Activated naive CD8-positive, alpha-beta T cell treated with anti-CD3 and anti-CD28 coated beads for 36 hours (primary cell): ENCODE results near the gene RNU5D-1. TPM values are rescaled to one million over a fixed set of nuclear protein-coding genes. Genes with fewer than 3 reads are reported as not detected.
A peak's percentile ranks its signal among the peaks of the same experiment; 100 is the strongest.
"Not testable (repeated sequence)": the region's sequence is repeated elsewhere in the genome, so short reads cannot be mapped to it uniquely, and the experiment has no call there.

Source experiments
- DNase-seq: peaks from one replicate; pipeline ENCODE4 v3.0.0; 2021
- H3K27ac Mint-ChIP-seq: one replicate; pipeline ENCODE4 v1.8.0; 2022; ENCODE audit warnings: mild to moderate bottlenecking, moderate library complexity, mixed read lengths
- H3K27me3 Mint-ChIP-seq: one replicate; pipeline ENCODE4 v1.8.0; 2022; ENCODE audit warnings: mild to moderate bottlenecking, mixed read lengths
- H3K36me3 Mint-ChIP-seq: one replicate; pipeline ENCODE4 v1.8.0; 2021; ENCODE audit warnings: mild to moderate bottlenecking, mixed read lengths
- H3K4me1 Mint-ChIP-seq: one replicate; pipeline ENCODE4 v1.8.0; 2021; ENCODE audit warnings: mixed read lengths
- H3K4me3 Mint-ChIP-seq: one replicate; pipeline ENCODE4 v1.8.0; 2022; ENCODE audit warnings: mild to moderate bottlenecking, moderate library complexity, mixed read lengths
- H3K9me3 Mint-ChIP-seq: one replicate; pipeline ENCODE4 v1.8.0; 2022; ENCODE audit warnings: mixed read lengths
- total RNA-seq, 2 experiments: library from RNA; stranded (reverse); gene quantifications; one replicate each; pipeline ENCODE4 v1.2.3, GENCODE V29; 2021

RNU5D-1 gene
- not detected for total RNA-seq

DNA sequence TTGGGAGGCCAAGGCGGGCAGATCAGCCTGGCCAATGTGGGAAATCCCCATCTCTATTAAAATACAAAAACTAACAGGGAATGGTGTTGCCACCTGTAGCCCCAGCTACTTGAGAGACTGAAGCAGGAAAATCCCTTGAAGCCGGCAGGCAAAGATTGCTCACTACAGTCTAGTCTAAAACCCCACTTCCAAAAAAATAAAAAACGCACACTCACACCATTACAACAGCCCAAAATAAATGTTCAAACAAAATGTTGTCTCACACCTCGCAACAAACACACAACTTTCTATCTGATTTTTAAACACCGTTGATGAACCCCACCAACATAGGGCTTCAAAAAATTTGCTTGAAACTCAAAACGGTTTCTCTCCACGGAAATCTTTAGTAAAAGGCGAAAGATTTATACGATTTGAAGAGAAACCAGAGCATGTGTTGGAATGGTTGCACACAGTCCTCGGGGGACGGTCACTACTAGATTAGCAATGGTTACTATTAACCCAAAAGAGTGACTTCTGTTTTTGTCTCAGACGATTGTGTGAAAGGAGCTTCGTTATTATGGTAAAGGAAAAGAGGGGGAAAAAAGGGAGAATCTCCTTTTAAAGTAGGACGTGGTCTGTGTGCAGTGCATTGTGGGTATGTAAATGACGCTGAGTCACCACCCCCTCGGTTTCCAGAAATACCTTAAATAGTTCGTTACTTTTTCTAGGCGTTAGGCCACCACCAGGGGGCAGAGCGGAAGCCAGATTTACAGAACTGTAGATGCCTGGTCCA lies at the start of gene RNU5D-1:
TSS of gene RNU5D-1 (minus strand) at position 430 of the 772 bp plus-strand sequence.
- peak; percentile 88 for DNase-seq
- Mint-ChIP-seq H3K9me3 (no peaks in the 10 kb centered on the region), H3K4me1 (peaks cover 46% of the 10 kb centered on the region), H3K36me3 (peaks cover 10% of the 10 kb centered on the region), H3K27ac (peak within 1 kb of the TSS; percentile 99), H3K27me3 (peaks cover 4% of the 10 kb centered on the region), H3K4me3 (peak within 1 kb of the TSS; percentile 67)

DNA sequence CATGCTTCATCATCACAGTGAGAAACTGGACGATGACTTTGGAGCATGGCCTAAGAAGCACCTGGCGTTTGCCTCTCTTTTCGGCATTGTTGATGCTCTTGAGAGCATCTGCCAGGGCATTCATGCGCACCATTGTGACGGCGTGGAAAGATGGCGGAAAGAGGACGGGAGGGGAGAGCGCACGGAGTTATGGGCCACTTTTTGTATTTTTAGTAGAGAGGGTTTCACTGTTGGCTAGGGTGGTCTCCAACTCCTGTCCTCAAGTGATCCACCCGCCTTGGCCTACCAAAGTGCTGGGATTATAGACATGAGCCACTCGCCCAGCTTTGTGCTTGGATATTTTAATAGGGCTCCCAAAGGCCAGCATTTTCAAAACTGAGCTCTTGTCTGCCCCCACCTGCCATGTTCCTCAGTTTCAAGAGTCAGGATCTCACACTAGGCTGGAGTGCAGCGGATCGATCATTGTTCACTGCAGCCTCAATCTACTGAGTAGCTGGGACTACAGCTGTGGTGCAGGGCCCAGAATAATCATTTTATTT lies 49.7 kb upstream of the RNU5D-1 start:
- Mint-ChIP-seq H3K27me3 (no peaks in the 10 kb centered on the region), H3K4me3 (no peak overlapping the region), H3K9me3 (no peaks in the 10 kb centered on the region), H3K36me3 (peaks cover 68% of the 10 kb centered on the region), H3K27ac (peak overlapping the region; percentile 42), H3K4me1 (peaks cover 45% of the 10 kb centered on the region)
- no peak for DNase-seq

DNA sequence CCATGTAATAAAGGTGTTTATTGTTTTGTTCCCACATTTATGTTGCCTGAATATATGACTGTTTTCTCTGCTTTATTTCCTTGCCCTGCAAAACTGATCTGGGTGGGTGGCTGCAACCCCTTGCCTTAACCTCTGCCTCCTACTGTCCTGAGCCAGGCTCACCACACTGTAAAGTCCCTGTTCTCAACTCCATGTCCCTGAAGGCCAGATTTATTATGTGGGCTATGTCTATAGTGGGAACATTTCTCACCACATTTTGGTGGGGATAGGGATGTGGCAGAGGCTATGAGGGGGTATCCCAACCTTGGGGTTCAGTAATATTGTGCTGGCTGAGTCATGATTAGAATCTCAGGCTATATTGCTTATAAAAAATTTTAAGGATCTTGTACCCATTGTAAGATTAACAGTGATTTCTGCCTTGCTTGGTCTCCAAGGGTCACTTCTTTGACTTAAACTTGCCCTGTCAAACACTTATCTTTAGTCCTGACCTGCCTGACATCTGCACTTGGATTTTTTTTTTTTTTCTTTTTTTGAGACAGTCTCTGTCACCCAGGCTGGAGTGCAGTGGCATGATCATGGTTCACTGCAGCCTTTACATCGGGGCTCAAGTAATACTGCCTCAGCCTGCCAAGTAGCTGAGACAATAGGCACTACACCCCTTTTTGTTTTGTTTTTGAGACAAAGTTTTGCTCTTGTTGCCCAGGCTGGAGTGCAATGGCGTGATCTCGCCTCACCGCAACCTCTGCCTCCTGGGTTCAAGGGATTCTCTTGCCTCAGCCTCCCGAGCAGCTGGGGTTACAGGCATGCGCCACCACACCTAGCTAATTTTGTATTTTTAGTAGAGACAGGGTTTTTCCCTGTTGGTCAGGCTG lies 48.0 kb upstream of the RNU5D-1 start:
- peak overlapping the region; percentile 94 for H3K4me3 Mint-ChIP-seq
- H3K27ac Mint-ChIP-seq, result peak overlapping the region; percentile 85
- H3K27me3 Mint-ChIP-seq, result no peaks in the 10 kb centered on the region
- no peaks in the 10 kb centered on the region for H3K9me3 Mint-ChIP-seq
- DNase-seq, result no peak
- H3K36me3 Mint-ChIP-seq, result peaks cover 76% of the 10 kb centered on the region
- H3K4me1 Mint-ChIP-seq, result peaks cover 40% of the 10 kb centered on the region

DNA sequence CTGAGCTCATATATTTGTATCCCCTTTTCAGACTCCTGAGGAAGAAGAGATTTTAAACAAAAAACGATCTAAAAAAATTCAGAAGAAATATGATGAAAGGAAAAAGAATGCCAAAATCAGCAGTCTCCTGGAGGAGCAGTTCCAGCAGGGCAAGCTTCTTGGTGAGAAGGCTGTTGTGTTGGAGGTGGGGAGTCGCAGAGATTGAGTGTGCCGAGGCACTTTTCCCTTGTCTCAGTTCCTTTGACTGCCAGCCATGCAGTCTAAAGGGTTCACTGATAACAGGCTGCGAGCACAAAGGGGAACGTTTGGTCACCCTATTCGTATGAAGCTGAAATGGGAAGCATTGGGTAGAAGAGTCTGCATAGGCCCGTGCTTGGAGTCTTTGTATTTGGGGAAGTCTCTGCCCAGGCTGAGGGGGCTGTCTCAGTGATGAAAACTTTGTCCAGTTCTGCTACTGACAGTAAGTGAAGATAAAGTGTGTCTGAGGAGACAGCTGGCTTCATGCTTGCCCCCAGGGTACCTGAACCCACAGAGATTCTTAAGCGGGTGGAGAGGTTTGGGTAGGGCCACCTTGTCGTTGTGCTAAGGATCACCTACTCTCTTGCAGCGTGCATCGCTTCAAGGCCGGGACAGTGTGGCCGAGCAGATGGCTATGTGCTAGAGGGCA lies 47.1 kb upstream of the RNU5D-1 start:
- Mint-ChIP-seq H3K4me1 (peaks cover 35% of the 10 kb centered on the region), H3K4me3 (peak overlapping the region; percentile 94), H3K36me3 (peaks cover 75% of the 10 kb centered on the region)

DNA sequence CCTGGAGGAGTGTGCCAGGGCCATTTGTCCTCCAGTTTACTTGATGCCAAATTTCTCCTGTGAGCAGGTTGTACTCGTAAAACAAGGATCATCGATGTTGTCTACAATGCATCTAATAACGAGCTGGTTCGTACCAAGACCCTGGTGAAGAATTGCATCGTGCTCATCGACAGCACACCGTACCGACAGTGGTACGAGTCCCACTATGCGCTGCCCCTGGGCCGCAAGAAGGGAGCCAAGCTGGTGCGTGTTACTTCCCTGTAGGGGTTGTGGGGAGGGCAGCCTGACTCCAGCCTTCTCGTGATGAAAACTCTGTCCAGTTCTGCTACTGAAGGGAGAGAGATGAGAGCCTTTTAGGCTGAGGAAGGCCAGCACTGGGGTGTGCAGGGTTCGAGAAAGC lies 46.6 kb upstream of the RNU5D-1 start:
- peak overlapping the region; percentile 94 for H3K4me3 Mint-ChIP-seq
- no peak for DNase-seq
- H3K27ac Mint-ChIP-seq, result peak overlapping the region; percentile 97
- H3K27me3 Mint-ChIP-seq, result no peaks in the 10 kb centered on the region
- no peaks in the 10 kb centered on the region for H3K9me3 Mint-ChIP-seq
- H3K36me3 Mint-ChIP-seq, result peaks cover 78% of the 10 kb centered on the region
- peaks cover 35% of the 10 kb centered on the region for H3K4me1 Mint-ChIP-seq

More for the DNA sequence above, 47.1 kb upstream of the RNU5D-1 start:
- no peak for DNase-seq
- H3K27ac Mint-ChIP-seq, result peak overlapping the region; percentile 97
- H3K9me3 Mint-ChIP-seq, result no peaks in the 10 kb centered on the region
- H3K27me3 Mint-ChIP-seq, result no peaks in the 10 kb centered on the region

DNA sequence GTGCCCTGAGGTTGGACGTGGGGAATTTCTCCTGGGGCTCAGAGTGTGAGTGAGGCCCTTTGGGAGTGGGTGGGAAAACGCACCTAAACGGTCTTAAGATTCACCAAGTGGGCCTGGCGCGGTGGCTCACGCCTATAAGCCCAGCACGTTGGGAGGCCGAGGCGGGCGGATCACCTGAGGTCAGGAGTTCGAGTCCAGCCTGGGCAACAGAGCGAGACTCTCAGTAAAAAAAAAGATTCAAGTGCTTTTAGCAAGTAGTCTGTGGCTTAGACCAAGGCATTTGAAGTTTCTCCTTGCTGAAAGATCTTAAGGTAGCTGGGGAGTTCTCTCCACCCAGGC lies 45.7 kb upstream of the RNU5D-1 start:
- Mint-ChIP-seq H3K4me3 (peak overlapping the region; percentile 94), H3K4me1 (peaks cover 35% of the 10 kb centered on the region), H3K27ac (peak overlapping the region; percentile 97), H3K36me3 (peaks cover 72% of the 10 kb centered on the region), H3K9me3 (no peaks in the 10 kb centered on the region), H3K27me3 (no peaks in the 10 kb centered on the region)
- no peak for DNase-seq

DNA sequence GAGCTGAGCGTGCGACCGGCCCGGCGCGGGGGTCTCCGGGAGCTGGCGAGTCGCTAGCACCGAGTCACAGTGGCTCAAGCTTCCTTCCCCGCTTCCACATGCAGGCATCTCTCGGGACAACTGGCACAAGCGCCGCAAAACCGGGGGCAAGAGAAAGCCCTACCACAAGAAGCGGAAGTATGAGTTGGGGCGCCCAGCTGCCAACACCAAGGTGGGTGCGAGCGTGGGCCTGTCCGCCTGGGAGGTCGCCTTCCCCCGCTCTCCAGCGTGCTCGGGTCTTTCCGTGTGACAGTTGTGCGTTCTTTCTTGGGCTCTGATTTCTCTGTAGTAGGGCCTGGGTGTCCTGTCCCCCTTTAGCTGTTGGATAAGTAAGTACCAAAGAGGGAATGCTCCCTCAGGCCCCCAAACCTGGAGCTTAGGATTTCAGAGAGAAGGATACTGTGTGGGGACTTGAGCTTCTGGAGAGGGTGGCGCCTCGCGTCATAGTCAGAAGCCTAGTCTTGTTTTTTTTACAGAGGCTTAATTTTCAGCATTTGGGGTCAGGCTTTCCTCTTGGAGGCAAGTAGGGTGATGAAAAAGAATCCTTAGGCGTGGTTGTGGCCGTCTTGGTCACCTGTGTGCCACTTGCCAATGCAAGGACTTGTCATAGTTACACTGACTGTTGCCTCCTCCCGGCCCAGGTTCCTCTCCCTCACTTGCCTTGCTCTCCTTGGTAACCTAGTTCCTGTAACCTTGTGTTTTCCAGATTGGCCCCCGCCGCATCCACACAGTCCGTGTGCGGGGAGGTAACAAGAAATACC lies 45.2 kb upstream of the RNU5D-1 start:
- DNase-seq, result peak; percentile 37
- Mint-ChIP-seq H3K4me1 (peaks cover 33% of the 10 kb centered on the region), H3K27me3 (no peaks in the 10 kb centered on the region), H3K9me3 (no peaks in the 10 kb centered on the region), H3K27ac (peak overlapping the region; percentile 97), H3K4me3 (peak overlapping the region; percentile 94), H3K36me3 (peaks cover 66% of the 10 kb centered on the region)

DNA sequence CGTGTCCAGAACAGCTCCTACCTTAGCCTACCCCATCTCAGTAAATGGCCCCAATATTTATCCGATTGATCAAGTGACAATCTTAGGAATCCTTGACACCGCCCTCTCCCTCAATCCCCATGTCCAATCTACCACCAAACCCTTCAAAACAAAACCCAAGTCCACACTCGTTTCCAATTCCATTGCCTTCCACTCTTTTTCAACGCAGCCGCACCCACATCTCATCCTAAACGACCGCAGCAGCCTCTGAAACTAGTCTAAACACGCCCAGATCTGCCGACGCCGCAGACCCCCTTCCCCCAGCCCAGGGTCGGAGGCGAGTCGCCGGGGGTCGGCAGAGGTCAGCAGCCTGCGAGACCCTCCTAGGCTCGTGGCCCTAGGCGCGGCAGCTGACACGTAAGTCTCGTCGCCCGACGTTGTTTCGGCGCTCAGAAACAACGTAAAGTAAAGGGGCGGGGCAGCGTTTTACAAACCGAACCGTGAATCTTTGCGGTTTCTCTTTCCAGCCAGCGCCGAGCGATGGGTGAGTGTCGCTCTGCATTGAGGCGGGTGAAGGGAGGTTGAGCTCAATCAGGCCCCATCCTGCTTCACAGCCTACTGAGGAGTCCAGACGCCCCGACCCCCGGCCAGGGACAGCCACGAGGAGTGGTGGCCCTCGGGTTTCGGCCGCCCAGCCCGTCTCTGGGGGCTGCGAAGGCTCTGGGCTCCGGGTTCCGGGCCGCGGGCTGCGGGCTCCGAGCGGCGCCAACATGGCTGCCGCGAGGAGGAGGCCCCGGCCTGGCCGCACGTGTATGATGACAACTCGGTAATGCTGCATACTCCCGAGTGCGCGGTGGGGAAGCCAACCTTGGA lies 44.3 kb upstream of the RNU5D-1 start, which contains the start of gene RPS8:
TSS of gene RPS8 (plus strand) at position 463 of the 852 bp plus-strand sequence. CDS start at position 520, 57 bp downstream.
- peak; percentile 86 for DNase-seq
- Mint-ChIP-seq H3K36me3 (peaks cover 59% of the 10 kb centered on the region), H3K9me3 (no peaks in the 10 kb centered on the region), H3K4me3 (peak within 1 kb of the TSS; percentile 94), H3K27ac (peak within 1 kb of the TSS; percentile 97), H3K4me1 (peaks cover 31% of the 10 kb centered on the region), H3K27me3 (no peaks in the 10 kb centered on the region)

DNA sequence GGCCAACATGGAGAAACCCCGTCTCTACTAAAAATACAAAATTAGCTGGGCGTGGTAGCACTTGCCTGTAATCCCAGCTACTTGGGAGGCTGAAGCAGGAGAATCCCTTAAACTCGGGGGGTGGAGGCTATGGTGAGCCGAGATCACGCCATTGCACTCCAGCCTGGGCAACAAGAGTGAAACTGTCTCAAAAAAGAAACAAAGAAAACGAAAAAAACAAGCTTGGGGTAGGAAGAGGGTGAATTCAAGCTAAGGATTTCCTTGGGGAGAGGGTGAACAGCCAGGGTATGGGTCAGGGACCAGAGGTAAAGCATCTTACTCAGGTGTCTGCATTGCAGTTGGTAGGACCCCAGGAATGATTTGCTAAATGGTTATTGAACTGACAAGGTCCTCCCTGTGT lies 35.5 kb upstream of the RNU5D-1 start:
- H3K27me3 Mint-ChIP-seq, DNase-seq, H3K9me3 Mint-ChIP-seq, H3K4me1 Mint-ChIP-seq, H3K4me3 Mint-ChIP-seq, H3K27ac Mint-ChIP-seq: not testable (repeated sequence)
- H3K36me3 Mint-ChIP-seq, result peaks cover 22% of the 10 kb centered on the region

DNA sequence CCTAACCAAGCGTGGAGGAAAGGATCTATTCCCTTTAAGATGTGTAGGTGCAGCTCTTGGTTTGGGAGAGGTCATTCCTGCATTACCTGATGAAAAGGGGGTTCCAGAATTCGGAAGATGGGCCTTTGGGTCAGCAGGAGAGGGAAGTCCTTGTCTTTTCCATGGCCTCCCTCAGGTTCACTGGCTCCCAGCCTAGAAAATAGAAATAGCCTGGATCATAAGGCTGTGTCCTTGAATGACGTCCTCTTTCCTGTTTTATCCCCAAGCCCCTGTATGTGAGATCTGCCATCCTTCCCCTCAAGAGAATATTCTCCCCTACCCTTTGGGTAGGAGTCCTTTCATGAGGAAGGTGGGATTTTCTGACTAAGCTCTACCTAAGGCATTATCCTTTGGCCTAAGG lies 29.9 kb upstream of the RNU5D-1 start:
- H3K4me3 Mint-ChIP-seq, result no peak overlapping the region
- no peak overlapping the region for H3K27ac Mint-ChIP-seq
- H3K9me3 Mint-ChIP-seq, result no peaks in the 10 kb centered on the region
- no peak for DNase-seq
- H3K4me1 Mint-ChIP-seq, result peaks cover 5% of the 10 kb centered on the region
- peaks cover 55% of the 10 kb centered on the region for H3K36me3 Mint-ChIP-seq
- no peaks in the 10 kb centered on the region for H3K27me3 Mint-ChIP-seq

DNA sequence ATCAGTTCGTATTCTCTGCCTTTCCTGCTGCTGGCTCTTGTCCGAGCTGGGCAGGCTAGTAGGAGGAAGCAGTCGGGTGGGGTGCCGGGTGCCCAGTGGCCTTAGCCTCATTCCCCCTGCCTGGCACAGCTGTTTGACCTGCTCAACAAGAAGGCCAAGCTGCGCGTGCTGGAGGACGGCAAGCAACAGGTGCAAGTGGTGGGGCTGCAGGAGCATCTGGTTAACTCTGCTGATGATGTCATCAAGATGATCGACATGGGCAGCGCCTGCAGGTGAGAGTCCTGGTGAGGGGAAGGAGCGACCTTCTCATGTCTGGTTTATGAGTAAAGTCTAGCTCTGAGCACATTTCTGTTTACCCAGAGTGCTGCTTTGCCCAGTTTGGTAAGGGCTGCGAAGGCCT lies 28.1 kb upstream of the RNU5D-1 start:
- H3K27ac Mint-ChIP-seq, result no peak overlapping the region
- H3K36me3 Mint-ChIP-seq, result peaks cover 61% of the 10 kb centered on the region
- no peak overlapping the region for H3K4me3 Mint-ChIP-seq
- peaks cover 5% of the 10 kb centered on the region for H3K4me1 Mint-ChIP-seq
- no peak for DNase-seq
- H3K27me3 Mint-ChIP-seq, result no peaks in the 10 kb centered on the region
- no peaks in the 10 kb centered on the region for H3K9me3 Mint-ChIP-seq

DNA sequence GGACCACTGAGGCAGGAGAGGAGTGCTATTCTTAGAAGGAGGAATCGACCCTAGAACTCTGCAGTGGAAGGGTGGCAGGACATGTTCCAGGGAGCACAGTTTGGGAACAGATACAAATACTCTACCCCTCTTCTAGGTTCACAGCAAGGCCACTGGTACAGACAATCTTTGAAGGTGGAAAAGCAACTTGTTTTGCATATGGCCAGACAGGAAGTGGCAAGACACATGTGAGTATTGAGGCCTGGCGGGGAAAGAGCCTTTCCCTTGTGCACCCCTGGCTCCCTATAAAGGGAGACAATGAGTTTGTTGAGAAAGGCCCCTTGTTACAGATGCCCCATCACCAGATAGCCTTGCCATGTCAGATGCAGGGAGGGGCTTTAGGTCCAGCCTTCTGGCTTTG lies 26.4 kb upstream of the RNU5D-1 start:
- no peaks in the 10 kb centered on the region for H3K27me3 Mint-ChIP-seq
- H3K4me1 Mint-ChIP-seq, result peaks cover 16% of the 10 kb centered on the region
- H3K27ac Mint-ChIP-seq, result peak overlapping the region; percentile 6
- DNase-seq, result no peak
- no peaks in the 10 kb centered on the region for H3K9me3 Mint-ChIP-seq
- no peak overlapping the region for H3K4me3 Mint-ChIP-seq
- peaks cover 62% of the 10 kb centered on the region for H3K36me3 Mint-ChIP-seq

DNA sequence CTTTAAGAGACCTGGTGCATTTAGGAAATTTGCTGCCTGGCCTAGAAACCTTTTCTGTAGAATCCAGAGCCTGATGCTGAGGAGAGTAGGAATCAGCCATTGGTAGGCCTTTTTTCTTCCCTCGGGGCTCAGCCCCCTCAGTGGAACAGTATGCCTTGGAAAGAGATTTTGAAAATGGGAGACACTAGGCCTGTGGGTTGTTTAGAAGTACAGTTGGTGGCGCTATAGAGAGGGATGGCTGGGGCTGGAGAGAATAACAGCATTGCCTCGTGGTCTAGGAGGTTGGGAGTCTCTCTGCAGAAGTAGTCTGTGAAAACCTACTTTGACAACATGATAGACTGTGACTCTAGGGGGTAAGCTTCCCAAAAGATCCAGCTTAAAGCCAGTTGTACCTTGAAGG lies 16.9 kb upstream of the RNU5D-1 start:
- peaks cover 31% of the 10 kb centered on the region for H3K36me3 Mint-ChIP-seq
- no peaks in the 10 kb centered on the region for H3K27me3 Mint-ChIP-seq
- H3K9me3 Mint-ChIP-seq, result no peaks in the 10 kb centered on the region
- DNase-seq, result no peak
- H3K4me3 Mint-ChIP-seq, result no peak overlapping the region
- H3K4me1 Mint-ChIP-seq, result peaks cover 10% of the 10 kb centered on the region
- no peak overlapping the region for H3K27ac Mint-ChIP-seq
